Activated CD4-positive, alpha-beta T cell treated with anti-CD3 and anti-CD28 coated beads, Interleukin-2, amount 50 U/mL, for 1 hour (primary cell): ENCODE data around the gene CES5A.
"Not testable (repeated sequence)": the region's sequence is repeated elsewhere in the genome, so short reads cannot be mapped to it uniquely, and the experiment has no call there.

Experiments
- DNase-seq: peaks from one replicate; pipeline ENCODE4 v3.0.0-alpha.2; 2020

Gene CES5A

DNA sequence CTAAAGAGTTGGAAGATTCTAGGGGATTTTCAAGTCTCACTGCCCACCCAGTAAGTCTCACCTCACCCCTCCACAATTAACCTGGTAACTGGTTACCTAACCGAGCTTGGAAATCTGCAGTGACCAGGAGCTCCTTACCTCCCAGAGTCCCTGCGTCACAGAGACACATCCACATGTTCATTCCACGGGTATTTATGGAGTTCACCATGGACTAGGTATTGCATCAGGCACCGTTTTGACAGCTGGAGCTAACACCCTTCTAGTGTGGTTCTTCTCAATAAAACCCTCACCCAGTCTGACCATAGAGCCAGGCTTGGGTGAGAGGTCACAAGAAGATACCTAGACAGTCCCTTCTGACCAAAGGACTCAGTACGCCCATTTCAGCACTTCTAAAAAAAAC, 2.1 kb downstream of the CES5A start:
- no peak for DNase-seq

DNA sequence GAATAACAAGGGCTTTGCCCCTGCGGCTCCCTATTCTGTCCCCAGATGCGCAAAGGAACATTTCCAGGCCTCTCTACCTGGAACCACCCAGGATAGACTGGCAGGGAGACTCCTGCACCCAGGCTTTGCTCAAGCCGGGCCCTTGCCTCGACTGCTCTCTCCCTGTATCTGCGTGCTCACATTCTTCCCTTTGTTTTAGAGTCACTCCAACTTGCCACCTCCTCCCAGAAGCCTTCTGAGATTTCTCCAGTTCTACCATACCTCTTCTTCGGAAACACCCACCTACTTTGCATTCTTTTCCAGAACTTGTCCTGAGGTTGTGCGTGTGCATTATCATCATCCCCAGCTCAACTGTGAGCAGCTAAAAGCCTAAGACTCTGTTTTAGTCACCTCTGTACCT, 3.0 kb downstream of the CES5A start:
- DNase-seq: no peak

DNA sequence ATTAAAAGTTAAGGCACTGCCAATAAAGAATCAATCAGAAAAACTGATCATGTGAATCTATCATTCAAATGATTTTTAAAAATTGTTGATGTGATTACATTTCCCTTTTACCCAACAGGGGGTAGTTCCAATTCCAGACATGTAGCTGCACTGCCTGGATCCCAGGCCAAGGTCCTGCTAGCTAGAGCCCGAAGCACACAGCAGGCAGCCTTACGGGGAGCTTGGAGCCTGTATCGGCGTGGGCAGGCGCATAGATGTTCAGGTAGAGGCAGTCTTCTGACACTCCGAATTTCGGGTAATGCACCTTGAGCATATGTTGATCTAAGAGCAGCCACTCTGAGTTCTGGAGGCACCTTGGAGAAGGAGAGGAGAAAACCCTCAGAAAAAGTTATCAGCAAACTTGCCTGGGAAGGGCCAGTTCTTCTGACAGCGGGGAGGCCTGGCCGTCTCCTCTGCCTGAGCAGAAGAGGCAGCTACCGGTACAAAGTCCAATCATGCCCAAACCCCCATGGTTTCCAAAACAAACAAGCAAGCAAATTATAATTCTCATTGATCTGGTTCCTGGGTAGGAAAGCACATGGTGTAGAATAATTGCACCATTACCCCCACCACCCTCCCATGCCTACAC, 3.6 kb downstream of the CES5A start:
- no peak for DNase-seq

DNA sequence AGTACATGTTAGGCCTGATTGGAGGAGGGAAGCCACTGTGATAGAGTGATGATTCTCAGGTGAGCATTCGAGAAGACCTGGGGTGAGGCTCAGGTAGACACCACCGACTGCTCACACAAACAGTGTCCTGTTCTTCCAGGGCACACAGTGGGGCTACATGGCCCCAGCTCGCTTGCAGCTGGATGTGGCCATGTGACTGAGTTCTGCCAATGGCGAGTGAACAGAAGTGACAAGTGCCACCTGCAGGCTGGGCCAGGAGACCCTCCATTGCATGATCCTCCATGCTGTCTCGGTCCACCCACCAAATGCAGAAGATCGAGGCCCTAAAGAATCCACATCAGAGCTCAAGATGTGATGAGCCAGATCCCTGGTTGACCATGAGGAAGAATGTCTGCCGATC, 6.2 kb downstream of the CES5A start:
- DNase-seq: no peak

DNA sequence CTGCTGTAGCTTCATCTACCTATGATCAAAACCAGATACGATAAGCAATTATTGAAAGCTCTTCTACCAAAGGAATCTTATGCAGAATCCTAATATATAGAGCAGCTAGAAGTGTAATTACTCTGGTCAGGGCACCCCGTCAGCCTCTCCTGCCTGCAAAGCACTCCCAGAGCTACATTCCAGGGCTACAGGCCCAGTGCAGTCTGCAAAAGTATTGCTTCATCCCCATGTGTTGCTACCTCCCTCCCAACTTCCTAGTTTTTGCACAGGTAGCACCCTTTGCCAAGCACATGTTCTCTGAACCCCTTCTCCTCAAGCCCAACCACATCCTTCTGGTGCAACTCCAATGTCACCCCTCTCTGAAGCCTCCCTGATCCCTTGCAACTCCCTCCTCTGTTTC, 7.0 kb downstream of the CES5A start:
- no peak for DNase-seq

DNA sequence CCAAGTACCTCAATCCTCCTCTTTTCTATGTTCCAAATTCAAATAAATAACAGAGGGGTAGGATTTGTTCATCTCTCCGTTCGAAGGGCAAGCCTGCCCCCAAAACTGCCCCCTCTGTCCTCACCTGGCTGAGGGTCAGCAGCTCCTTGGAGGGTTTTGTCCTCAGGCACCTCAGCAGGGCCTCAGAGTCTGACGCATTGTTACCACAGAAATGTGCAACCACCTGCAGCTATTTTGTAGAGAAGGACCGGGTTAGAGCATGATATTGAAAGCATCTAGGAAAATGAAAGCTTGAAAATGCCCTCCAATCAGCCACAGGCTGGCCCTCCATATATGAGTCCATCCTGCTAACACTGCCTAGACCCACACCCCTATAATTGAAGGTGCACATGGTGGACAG, 13.9 kb downstream of the CES5A start:
- no peak for DNase-seq

DNA sequence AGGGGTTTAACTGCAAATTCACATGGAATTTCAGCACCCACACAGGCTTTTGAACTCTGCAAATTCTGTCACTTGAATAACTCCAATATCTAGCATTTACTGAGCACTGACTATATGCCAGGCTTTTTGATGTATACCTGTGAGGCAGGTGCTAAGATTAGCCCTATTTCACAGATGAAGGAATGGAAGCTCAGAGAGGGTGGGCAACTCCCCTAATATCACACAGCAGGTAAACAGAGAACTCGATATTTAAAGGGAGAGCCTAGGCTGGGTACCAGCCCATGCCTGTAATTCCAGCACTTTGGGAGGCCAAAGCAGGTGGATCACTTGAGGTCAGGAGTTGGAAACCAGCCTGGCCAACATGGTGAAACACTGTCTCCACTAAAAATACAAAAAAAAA, 17.5 kb downstream of the CES5A start:
- DNase-seq: not testable (repeated sequence)

DNA sequence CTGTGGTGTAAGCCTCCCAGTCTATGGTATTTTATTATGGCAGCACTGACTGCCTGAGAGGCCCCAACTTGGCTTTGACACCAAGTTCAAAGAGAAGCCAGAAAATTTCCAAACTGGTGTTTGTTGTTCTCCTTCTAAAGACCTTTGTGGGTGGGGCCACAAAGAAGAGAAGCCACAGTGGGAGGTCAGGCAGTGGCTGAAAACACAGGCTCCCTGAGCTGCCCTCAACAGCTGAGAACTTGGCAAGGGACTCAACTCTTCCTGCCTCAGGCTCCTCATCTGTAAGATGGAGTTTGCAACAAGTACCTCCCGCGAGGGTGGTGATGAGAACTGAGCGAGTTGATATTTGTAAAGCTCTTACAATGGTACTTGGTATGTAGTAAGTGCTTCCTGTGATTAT, 18.2 kb downstream of the CES5A start:
- DNase-seq: no peak

DNA sequence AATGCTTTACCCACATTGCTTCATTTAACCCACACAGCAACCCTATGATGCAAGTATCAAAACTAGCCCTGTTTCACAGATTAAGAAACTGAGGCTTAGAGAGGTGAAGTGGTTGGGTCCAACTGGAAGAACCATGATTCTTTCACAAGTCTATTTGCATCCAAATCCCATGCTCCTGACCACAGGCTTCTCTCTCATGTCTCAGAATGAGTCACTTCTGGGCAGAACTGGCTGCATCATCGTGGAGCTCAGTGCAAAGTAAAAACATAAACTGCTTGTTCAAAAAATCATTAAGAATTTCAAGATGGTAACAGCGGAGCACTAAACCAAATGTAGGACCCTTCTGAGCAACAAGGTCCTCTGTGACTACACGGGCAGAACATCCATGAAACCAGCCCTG, 22.1 kb downstream of the CES5A start:
- no peak for DNase-seq

DNA sequence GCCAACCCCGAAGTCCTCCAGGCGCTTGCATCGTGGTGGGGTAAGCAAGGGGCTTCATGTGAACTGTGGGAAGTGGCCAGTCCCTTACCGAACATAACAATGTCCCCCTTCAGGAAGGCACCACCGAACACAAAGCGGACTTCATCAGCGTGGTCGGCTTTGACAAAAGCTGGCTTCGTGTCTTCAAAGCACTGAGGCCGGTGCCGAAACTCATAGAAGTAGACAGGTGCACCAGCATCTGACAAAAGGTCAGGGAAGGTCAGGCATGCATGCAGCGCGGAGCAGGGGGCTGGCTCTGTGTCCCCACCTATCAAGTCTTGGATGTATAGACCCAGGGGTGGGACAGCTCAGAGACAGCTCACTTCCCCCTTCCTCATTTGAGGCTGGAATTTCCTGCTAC, 25.6 kb downstream of the CES5A start:
- DNase-seq: no peak

DNA sequence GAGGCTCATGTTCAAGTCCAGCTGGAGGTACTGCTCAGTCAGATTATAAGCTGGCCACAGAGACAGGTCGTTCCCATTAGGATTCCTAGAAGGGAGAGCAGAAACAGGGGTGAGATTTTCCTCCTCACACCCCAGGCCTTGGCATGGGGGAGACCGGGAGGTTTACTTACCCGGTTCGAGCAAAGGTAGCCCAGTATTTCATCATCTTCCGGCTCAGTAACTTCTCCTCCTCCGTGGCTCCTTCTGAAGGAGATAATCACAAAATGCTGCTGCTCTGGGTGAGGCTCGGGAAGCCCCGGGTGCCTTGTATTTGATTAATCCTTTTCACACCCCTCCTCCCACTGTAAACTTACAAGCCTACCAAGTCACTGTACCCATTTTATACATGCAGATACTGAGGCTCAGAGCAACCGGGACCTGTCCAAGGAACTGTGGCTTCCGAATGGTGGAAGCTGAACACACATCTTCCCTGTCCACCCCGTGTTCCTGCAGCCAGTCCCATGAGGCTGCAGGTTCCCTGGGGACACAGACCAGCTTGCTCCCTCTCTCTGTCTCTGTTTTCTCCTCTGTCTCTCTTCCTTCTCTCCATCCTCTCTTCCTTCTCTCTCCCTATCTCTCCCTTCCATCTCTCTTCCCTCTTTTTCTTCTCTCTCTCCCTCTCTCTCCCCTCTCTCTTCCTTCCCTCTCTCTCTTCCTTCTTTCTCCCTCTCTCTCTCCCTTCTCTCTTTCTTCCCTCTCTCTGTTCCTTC, 28.4 kb downstream of the CES5A start:
- DNase-seq: no peak

DNA sequence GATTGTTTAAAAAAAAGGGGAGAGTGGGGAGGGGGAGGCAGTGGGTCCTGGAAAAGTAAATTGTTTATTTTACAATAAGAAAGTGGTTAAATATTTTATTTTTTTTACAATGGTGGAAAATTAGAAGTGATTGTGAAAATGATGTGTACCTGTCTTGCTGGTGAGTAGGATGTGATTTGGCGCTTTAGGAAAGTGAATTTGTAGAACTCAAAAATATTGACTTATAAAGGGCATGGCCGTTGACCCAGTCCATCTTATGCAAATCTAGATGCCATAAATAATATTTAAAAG, 32.1 kb downstream of the CES5A start:
- DNase-seq: no peak

DNA sequence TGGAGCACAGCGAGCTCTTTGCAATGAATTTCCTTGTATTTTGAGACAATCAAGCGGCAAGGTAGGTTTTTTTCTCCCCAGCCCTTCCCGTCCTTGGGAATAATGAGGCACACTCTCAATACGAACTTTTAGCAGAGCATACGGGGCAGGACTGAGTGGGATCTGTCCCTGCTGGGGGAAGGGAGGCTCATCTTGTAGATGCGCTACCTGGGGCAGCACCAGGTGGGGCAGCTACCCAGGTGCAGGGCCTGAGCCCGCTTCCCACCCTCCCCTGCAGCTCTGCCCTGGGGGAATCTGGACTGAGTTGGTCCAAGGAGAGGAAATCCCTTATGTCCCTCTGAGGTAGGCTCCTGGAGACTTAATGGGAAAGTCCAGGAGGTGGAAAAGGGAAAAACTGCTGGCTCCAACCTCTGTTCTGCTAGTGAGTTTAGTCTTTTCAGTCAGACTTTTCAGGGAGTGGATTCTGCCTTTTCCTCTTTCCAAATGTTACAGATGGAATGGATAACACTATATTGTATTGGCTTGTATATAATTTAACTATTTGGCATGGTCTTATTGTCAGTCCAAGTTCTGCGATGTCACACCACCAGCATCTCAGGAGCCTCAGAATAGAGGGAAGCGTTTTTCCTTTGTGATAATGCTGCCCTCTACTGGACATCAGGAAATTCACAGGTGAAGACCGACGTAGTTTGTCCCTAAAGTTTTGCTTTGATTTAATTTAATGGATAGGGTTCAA, 32.6 kb downstream of the CES5A start:
- DNase-seq: no peak

DNA sequence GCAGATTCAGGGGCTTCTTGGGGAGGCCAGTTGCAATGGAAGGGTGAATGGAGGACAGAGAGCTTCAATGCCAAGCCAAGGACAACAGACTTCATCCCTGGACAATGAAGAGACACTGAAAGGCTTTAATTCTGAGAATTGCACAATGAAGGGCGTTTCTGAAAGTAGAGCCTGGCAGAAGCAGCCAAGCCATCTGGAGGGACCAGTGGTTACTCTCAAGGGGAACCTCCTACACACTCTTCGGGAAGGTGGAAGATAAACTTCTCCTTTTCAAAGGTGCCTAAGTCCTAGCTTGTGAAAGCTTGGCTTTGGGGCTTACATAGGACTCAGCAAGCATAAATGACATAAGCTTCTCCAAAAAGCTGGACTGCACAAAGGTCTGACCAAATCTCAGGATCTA, 36.1 kb downstream of the CES5A start:
- no peak for DNase-seq

DNA sequence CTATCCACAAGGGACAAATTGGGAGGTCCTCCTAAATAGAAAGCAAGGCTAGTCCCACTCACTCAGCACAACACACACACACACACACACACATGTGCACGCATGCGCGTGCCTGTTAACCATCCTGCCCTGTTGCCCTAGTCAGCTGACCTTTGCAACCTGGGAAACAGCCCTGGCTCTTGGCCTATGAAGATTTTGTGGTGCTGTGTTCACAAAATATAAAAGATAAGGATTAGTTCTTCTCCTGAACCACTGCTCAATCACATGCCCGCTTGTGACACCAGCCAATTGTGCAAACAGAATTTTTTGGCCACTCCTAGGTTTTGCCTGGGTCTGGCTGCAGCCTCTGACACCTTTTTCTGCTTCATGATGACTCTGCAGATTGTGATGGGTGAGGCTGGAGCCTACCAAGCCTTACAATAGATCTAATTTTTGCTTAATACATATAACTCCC, 39.0 kb downstream of the CES5A start:
- DNase-seq: no peak

DNA sequence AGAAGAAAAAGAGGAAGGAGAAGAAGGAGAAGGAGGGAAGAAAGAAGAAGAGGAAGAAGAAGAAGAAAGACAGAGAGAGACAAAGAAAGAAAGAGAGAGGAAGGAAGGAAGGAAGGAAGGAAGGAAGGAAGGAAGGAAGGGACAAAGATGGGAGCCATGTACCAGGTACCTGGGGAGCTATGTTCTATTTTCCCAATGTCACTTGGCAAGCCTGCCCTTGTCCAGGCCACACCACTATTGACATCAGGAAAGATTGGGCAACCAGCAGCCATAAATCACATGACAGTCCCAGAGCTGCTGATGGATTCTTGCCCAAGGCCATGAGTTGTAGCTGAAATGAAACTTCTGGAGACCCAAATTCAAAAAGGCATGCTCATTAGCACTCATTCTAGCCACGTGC, 39.6 kb downstream of the CES5A start:
- no peak for DNase-seq

DNA sequence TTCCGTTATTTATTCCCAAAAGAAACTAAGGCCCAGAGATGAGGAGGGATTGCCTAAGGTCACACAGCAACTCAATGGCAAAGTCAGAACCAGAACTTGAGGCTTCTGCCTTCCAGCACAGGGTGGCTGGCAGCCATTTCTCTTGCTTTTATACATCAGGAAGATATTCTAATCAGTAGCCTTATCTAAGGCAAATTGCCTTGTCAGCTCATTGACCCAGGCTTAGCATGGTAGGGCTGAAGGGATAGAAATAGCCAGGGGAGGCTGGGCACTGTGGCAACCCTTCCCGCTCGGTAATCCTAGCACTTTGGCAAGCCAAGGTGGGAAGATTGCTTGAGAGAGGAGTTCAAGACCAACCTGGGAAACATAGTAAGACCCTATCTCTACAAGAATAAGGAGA, 40.0 kb downstream of the CES5A start:
- DNase-seq: not testable (repeated sequence)

DNA sequence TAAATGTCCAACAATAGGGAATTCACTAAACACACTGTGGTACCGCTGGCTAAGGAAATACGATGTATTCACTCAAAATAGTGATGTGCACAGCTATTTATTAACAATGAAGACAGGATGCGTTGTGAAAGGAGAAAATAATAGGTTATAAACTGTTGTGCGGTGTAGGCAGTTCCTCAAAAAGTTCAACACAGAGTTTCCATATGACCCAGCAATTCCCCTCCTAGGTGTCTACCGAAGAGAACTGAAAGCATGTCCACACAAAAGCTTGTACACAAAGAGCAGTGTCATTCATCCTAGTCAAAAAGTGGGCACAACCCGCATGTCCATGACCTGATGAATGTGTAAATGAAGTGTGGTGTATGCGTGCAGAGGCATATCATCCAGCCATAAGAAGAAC, 41.1 kb downstream of the CES5A start:
- no peak for DNase-seq

DNA sequence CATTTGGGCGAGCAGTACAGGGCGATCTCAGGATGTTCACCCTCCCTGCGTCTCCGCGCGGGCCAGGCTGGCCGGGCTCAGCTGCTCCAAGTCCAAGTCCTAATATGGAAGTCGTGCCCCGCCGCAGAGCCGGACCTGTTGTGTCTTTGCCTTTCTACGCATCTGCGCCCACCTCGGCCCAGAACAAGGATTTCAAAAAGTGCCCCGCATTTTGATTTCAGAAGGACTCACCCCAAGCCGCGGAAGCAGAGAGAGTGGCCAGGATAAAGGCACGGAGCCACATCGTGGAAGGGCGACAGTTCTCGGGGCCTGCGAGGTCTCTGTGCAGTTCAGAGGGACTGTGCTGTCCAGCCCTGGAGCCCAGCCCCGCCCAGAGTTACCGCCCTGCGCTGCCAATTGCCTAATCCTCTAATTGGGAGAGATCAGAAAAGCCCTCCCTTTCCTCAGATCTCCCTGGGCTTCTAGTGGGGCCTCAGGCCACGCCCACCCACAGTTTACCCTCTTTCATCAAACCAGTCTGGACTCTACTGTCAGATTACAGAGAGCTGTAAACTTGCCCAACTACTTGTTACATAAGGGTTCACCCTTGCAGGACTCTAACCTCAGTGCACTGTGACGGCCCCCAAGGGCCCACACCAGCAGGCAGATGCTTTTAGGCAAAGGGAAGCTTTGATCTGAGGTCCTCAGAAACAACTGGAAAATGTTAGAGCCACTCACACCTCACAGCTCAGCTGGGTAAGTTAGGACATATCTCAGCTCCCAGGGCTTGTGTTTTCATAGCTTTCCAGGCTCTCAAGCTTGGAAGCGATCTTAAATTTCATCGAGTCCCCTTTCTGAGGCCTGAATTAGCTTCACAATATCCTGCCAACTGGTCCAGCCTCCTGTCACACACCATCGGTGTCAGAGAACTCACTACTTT, 42.1 kb downstream of the CES5A start, which contains the start of gene CES1:
Gene CES1, minus strand, starts transcription at position 324 of the 919 bp plus-strand sequence. Its CDS starts 41 bp downstream, at position 283.
- DNase-seq: no peak

DNA sequence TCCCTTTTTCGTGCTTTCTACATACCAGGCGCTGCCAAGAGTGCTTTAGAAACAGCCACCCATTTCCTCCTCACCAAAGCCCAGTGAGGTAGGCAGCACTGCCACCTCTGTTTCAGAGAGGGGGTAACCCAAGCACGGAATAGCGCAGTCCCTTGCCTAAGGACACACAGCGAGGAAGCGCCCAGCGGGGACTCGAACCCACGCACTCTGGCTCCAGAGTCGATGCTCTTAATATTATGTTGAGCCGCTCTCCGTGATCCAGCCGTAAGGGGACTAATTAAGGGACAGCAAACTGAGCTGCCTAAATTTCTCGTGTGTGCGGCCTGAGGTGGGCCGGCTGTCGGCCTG, 42.8 kb downstream of the CES5A start:
- no peak for DNase-seq

DNA sequence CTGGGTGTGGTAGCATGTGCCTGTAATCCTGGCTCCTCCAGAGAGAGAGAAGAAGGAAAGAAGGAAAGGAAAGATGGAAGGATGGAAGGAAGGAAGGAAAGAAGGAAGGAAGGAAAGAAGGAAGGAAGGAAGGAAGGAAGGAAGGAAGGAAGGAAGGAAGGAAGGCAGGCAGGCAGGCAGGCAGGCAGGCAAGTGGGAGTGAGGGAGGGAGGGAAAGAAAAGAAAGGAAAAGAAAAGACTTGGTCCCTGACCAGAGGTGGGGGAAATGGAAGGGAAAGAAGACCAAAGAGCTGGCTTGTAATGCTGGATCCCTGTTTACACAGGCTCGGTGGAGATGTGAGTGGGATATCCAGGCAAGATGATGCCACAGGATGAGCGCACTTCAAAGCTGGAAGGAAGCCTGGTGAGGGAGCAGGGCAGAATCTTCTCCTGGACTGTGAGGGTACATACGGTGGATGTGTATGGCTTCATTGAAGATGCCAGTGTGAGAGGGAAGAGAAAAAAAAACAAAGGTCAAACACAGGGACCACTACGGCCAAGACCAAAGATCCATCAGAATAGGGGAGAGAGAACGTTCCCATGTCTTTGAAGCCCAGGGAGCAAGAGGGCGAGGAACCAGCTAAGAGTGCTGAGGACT, 44.4 kb downstream of the CES5A start:
- DNase-seq: no peak

DNA sequence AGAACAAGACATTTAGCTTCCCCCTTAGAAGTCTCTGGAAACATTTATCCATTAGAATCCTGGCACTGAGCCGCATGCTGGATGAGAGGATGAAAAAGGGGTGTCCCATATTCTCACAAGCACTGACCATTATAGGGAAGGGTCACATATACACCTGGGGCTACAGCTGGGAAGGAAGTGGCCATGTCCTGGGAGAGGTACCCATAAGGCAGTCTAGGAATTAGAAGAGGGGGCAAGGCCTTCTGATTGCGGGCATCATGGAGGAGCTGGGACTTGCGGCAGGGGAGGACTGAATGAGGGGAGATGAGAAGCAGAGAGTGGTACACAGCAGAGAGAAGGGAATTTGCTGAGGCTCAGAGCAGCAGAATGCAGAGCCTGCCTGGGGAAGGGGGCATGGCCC, 45.9 kb downstream of the CES5A start:
- not testable (repeated sequence) for DNase-seq

DNA sequence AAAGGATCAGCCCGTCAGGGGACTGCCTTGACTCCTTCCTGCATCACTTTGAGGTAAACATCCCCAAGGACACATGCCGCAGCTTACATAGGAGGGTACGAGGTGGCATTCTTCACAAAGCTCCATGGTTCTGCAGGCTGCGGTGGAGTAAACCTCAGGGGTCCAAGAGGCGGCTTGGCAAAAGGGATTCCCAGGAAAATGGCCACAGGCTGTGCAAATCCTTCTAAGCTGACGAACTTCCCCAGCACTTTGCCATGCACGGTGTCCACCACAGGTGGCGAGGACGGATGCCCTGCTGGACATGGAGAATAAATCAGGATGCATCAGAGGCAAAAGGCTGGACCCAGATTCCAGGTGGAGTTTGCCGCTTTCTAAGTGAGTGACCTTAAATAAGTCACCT, 46.5 kb downstream of the CES5A start:
- no peak for DNase-seq
